GM19463 (cell line): ENCODE results near the gene RFTN1.

Experiments
- ATAC-seq: cut with Tn5 transposase; IDR thresholded peaks from one replicate; pipeline ENCODE4 v1.9.1; 2021; ENCODE audit warnings: mild to moderate bottlenecking, moderate library complexity; ENCODE audit not compliant: unreplicated experiment

Gene RFTN1

DNA sequence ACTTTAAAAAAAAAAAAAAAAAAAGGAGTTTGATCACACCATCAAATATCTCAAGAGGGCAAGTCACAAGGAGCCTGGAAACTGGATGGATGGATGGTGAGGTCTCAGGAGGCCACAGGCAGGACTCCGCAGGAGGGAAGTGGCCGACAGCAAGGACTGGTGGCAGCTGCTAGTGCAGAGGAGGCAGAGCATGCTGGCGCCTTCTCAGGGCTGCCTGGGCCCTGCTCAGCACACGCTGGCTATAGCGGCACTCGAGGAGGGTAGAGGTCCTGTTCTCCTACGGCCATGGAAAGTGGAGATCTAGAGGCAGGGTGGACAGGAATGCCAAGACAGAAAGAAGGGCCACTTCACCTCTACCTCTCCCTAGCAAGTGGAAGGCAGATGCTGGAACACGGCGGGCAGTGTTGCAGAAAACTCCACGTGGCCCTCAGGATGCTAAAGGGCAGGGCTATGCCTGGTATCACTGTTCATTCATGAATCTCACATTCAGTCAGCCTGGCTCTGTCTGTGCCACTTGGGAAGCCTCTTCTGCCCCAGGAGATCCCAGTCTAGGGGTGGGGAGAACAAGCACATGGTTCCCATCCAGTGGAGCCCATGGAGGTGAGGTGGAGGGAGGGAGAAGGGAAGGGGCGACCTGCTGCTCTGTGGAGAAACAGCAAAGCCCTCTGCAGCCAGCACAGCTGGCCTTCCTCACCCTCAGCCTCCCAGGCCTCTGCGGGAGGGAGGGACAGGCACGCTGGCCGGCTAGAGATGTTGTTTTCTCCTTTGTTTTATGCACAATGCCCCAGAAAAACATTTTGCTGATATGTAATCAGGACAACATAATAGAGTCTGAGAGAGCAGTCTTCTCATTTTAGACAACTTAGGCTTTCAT lies 177.5 kb downstream of the RFTN1 start:
- no peak for ATAC-seq

DNA sequence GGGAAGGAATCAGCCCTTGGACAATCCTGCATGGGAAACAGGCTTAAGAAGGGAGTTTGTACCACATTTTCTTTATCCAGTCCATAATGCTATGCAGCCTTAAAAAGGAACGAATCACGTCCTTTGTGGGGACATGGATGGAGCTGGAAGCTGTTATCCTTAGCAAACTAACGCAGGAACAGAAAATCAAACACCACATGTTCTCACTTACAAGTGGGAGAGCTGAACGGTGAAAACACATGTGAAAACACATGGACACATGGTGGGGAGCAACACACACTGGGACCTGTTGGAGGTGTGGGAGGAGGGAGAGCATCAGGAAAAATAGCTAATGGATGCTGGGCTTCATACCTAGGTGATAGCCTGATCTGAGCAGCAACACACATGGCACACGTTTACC lies 178.2 kb downstream of the RFTN1 start:
- no peak for ATAC-seq

DNA sequence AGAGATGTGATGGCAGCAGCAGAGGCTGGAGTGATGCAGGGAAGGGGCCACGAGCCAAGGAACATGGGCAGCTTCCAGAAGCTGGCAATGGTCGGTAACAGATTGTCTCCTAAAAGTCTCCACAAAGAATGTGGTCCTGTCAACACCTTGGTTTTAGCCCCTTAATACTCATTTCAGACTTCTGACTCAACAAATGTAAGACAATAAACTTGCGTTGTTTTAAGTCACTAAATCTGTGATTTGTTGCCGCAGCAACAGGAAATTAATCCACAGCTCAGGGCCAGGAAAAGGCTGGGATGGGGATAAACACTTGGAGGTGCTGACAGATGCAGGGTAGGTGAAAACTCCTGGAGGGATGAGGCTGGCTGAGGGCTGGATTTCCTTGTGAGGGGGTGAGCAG lies 178.6 kb downstream of the RFTN1 start:
- no peak for ATAC-seq

DNA sequence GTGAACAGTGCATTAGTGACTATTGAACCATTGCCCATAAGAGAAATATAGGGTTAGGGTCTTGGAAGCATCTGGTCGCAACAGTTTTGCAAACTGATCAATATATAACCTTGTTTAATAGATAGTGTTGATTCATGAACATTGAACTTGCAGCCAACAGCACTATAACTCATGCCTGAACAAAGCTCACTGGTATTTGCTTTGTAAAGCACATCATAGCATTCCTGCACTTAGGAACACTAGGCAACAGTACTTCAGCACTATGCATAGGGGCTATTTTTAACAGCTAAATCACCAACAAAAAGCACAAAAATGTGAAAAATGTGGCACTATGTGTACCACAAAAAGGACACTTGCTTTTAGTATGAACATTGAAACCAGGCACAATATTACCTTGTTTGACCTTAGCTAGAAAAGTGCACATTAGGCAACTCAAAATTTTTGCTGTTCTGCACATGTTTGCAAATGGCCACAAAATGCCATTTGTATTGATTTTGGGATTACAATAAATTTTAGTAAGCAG lies 180.5 kb downstream of the RFTN1 start:
- no peak for ATAC-seq

DNA sequence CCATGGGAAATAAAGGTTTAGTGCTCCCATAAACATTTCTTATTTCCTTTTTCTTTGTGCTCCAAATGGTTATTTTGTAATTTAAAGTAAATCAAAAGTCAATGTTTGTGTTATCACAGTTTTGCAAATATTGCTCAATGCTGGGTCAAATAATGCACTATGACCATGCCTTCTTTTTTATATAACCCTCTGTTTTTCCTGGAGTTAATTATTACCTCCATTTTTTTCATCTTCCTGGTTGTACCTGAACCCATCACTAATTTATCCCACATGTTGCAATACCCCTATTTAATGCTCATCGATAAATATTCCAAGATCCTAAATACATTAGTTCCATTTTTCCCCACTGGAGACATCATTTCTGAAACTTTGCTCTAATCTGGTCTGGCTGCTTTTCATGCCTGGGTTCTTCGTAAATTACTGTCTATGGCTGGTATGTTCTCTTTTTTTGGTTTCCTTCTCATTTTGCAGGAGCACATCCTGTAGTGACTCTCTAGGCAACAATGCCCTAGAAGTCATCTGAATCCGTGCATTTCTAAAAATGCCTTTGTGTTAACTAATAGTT lies 182.1 kb downstream of the RFTN1 start:
- no peak for ATAC-seq

DNA sequence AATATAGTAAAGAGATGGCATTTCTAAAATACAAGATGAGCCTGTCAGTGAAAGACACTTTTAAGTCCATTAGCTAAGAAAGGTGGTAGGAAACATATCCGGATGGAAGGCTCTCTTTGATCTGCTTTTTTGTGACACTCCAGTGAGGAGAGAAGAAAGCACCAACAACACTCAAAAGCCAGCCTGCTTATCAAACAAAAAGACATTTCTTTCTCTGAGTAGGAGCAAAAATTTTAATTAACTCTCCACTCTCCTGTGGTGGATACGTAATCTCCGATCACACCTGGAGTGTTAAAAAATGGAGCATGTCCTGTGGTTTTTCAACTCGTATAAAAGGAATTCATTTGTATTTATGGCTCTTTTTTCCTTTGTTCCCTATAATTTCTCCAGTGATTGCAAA lies 183.1 kb downstream of the RFTN1 start:
- ATAC-seq = no peak

DNA sequence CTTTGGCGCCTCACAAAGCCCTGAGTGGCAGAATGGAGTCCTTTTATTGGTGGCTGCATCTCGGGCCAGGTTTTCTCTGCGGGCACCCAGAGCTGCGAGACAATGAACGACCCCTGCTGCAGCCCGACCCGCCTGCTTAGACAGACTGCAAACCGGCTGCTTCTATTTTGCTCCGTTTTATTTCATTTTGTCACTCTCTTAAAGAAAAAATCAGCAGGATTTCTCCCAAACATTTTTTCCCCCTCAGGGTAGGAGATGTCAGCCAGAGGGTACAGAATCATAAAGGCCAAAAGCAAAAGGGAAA lies 183.7 kb downstream of the RFTN1 start:
- ATAC-seq = no peak

DNA sequence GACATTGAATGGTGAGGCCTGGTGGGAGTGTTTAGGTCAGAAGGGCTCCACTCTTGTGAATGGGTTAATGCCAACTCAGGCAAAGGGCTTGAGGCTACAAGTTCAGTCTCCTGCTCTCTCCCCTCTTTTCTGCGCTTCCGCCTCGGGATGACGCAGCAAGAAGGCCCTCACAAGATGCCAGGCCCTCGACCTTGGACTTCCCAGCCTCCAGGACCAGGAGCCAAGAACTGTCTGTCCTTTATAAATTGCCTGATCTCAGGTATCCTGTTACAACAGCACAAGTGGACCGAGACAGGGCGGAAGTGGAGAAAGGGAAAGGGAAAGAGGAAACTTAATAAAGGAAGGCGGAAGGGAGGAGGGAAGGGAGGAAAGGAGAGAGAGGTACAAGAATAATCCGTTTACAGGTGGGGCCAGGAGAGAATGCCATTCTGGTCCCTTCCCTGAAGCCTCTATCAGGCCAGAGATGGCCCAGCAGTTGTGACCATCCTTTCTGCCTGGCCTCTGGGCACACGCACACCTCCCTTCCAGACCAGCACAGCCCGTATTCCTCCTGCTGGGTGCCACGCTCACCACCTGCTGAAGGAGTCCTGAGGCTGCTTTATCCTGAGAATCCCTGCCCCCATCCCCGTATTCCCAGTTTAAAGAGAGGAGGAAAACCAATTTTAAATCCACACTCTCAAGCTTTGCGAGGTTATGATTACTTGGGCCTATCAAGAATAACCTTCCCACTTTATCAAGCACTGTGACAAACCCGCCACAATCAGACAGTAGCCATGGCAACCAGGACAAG lies 184.3 kb downstream of the RFTN1 start:
- no peak for ATAC-seq

DNA sequence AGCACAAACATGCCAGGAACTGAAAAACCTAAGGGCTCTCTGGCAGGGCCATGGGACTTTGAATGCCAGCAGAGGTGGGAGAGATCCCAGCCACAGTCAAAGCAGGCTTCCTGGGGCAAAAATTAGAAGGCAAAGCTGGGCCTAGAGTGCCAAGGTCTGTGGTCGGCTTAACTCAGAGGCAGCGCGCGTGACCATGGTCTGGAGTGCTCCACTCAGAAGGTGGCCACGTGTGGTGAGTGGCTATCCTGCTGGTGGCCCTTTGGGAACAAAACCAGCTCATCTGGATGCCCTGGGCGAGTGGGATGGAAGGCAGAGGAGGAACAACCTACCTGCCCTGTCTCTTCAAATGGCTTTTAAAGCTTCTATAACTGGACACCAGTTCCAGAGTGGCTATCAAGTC lies 185.4 kb downstream of the RFTN1 start:
- no peak for ATAC-seq

DNA sequence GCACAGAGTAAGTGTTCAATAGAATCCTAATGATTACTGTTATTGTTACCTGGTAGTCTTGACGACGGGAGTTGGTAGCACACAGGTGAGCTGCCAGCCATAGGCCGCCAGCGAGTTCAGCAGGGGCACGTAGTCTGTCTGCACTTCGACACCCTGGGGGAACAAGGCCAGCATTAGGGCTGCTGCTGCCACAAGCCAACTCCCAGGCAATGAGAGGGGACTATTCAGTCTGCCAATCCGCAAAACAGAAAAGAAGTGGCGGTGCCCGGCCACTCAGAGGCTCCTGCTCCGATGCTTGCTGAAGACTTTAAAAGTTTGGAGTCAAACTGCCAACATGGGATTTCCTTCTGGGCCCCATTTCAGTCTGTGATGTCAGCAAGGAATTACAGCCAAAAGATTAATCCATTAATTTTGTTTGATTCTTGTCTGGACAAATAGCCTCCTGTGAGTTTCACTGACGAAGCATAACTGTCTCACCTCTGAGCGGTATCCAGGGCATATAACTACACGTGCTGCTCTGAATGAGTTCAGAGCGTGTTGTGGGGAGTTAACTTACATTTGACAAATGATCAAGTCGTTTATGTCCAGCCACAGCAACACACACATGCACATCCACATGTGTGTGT lies 186.7 kb downstream of the RFTN1 start:
- no peak for ATAC-seq

DNA sequence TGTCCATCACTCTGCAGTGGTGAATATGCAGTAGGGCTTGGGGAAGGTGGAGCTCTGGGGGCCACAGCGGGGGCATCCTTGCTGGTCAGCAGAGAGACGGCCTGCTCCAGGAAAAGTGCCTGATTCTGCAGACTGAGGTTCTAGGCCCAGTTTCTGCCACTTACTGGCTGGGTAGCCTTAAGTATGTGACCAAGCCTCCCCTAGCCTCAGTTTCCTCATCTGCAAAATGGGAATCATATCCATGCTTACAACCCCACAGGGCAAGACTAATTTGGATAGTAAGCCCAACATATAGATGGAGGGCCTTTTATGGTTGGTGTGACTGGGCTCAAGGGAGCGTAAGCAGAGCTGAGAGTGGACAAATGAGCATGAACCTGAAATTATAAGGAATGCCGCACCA lies 187.6 kb downstream of the RFTN1 start:
- ATAC-seq = no peak

DNA sequence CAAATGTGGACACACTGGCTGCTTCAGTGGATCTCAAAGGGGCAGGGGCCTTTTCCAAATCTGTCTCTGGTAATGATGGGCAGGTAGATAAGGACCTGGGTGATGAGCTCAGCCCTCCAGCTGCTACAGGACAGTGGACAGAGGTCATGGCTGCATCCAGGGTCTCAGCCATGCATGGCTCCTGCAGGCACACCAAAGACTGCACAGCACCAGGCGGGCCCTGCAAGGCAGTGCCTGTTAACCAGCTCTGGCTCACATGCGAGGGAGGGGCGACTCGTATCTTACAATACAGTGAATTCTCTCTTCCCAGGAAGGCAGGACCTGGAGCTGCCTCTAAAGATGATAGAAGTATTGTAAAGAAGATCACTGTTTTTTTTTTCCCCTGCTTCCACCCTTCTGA lies 189.8 kb downstream of the RFTN1 start:
- ATAC-seq = no peak

DNA sequence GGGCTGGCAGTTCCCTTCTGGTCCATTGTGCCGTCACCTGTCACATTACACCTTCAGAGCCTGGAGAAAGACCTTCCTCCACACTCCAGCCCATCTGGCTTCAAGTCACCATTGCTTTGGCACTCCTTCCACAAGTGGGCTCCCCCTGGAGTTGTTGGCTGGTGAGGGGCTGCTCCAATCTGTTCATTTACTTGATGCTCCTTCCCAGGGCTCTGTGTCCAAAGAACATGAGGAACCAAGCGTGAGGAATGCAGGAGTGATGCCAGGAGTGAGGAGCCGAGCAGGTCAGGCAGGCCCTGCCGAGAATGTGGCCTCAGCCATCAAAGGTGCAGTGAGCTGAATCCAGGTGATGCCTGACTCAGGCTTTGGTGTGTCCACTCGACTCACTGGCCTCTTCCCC lies 191.3 kb downstream of the RFTN1 start:
- ATAC-seq = no peak

DNA sequence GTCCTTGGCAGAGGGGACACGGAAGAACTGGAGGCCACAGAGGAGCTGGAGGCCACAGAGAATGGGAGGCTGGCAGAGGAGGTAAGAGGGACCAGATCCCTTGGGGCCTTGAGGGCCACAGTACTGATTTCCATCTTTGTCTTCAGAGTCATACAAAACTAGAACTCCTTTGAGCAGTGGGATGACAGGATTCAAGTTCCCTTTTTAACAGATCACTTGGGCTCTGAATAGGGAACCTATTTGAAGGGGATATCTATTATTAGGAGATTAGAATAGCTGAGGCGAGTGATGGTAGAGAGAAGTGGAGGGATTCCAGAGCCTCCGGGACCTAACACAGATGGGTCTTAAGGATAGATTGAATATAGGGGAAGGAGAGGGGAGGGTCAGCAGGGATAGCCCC lies 192.8 kb downstream of the RFTN1 start:
- no peak for ATAC-seq

DNA sequence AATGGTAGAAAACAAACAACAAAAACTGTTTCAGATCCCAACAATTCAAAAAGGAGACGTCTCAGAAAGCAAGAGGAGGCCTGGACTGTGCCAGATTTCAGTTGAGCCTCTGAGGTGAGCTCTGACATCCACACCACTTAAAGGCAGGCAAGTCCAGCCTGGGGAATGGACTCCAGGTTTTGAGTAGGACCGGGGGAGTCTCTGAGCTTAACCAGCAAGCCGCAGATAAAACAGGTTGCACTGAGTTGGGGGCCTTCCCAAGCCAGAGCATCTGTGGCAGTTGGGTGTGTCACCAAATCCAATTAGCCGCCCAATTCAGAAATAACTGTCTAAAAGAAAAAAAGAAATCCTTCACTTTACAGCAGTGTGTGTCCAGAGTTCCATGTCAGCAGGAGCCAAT lies 193.8 kb downstream of the RFTN1 start:
- ATAC-seq = no peak

DNA sequence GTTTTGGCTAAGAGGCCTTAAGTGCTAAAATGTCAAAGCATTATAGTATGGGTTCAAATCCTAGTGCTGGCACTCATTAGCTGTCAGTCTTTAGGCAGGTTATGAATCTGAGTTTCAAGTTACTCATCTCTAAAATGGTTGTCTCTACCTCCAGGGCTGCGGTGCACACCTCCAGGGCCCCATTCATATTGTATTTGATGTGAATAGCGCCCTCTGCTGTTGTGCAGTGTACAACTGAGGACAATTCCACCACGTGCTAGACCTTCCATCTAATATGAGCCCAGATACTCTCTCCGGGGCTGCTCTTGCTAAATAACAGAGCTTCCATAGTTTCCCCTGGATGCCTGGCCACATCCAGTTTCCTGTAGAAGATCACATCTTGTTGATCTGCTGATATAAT lies 194.2 kb downstream of the RFTN1 start:
- no peak for ATAC-seq

DNA sequence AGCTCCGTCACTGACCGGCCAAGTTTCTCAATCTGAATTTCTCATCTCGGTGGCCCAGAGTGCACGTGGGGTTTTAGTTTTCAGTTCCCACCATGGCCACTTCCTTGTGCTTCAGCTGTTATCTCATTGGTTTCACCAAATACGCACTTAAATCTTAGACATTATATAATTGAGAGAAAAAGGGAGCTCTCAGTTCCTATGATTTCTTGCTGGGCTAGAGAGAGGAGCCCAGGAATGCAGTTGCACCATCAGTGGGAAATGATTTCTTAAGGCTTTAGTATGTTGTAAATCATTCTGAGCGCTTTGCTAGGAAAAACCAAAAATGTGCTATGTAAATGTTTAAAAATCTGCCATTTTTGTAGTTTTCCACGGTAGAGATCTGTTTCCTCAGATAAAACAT lies 195.3 kb downstream of the RFTN1 start:
- no peak for ATAC-seq

DNA sequence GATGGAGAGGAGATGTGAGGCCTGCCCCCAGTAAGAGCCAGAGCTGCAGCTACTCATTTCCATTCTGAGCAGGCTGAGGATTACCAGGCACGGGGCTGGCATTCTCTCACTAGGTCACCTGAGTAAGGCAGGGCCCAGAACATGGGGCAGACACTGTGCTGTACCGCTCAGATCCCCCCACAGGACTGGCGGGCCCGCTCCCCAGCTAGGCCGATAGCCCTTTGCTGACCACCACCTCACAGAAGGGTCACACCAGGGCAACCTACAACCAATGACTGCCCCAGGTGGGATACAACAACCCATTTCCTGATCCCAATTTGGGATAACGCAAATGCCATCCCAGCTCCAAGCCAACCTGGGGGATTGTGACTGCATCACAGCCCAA lies 195.9 kb downstream of the RFTN1 start:
- no peak for ATAC-seq

DNA sequence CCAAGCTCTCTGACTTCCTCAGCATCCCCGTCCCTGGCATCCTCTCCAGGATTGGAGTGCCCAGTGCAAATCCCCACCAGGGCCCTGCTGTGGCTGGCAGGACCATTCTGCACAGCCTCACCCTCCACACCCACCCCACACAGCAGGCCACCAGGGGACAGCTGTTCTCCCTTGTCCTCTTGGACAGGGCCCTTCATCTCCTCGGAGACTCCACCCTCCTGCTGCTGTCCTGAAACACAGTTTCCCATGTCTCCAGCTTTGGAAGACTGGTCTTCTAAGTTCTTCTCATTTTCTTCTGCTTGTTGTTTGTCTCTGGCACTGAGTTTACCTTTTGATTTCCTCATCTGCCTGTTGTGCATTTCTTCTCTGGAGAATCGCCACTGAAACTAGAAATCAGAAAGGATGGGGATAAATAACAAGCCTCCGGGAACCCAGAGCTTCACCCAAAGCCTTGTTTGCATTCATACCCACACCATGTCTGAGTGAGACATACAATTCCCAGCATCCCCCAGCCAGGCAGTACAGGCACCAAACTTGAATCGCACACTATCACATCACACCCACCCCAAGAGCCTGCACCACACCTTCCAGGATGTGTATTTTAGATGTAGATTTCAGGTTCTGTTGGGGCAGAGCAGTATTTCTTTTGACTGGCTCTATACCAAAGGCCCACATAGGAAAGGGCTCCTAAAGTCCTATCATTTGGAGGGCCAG lies 196.5 kb downstream of the RFTN1 start:
- ATAC-seq = no peak

DNA sequence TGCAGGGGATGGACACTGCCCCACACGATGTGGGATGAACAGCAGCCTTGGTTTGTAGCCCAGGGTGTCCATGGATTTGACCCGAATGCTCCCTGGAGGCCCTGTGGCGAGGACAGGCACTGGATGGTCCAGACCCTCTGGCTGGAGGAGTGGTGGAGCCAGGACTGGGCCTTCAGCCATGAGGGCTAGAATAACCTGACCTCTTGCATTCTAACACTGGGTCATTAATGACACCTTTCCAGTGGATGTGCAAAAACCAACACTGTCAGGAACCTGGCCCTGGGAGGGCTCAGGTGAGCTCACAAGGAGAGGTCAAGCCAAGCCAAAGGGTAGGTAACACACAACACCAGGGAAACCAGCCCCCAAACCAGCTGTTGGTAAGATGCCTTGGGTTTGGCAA lies 197.1 kb downstream of the RFTN1 start:
- no peak for ATAC-seq

DNA sequence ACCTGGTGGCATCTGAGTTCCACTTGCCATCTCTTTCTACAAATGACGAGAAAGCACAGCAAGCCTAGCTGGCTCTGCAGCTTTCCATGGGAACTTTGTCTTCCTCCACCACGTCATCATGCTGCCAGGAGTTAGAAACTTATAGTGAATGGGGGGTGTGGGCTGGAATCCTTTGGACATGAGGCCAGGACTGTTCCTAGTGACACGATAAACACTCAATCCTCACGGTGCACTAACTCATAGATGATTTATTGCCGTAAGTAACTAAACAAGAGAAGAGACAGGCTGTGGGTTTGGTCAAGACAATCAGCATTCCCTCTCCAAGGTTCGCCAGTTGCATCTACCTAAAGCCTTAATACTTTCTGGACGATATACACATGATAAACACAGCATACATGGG lies 197.9 kb downstream of the RFTN1 start:
- no peak for ATAC-seq
